Stimulated activated CD8-positive, alpha-beta memory T cell treated with anti-CD3 and anti-CD28 coated beads, Interleukin-15, amount 100 ng/mL, for 4 hours (primary cell): ENCODE results near the gene MTARC1.

Source experiments
- DNase-seq, 2 donors: peaks; one replicate each; pipeline ENCODE4 v3.0.0-alpha.2; 2020; ENCODE audit warnings: low read depth in 2 of 2

MTARC1 gene

GRCh38 chr1:220806408-220806807 lies 19.7 kb downstream of the MTARC1 start:
- no peak for DNase-seq

DNA sequence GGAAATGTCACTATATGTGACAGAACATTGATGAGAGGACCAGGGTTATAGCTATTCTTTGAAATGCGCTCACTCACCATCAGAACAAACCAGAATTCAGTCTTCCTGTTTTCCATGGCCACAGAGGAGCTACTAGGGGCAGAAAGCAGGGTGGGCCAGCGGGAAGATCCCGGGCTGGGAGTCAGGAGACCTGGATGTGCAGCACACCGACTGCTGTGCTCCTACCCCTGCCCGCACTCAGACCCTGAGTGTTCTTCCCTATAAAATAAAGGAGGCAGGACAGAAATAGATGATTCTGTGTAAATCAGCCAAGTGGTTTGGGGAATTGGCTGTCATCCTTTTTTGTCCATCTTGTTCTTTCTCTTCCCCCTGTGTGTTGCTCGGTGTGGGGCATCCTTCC lies 21.0 kb downstream of the MTARC1 start:
- no peak for DNase-seq

DNA sequence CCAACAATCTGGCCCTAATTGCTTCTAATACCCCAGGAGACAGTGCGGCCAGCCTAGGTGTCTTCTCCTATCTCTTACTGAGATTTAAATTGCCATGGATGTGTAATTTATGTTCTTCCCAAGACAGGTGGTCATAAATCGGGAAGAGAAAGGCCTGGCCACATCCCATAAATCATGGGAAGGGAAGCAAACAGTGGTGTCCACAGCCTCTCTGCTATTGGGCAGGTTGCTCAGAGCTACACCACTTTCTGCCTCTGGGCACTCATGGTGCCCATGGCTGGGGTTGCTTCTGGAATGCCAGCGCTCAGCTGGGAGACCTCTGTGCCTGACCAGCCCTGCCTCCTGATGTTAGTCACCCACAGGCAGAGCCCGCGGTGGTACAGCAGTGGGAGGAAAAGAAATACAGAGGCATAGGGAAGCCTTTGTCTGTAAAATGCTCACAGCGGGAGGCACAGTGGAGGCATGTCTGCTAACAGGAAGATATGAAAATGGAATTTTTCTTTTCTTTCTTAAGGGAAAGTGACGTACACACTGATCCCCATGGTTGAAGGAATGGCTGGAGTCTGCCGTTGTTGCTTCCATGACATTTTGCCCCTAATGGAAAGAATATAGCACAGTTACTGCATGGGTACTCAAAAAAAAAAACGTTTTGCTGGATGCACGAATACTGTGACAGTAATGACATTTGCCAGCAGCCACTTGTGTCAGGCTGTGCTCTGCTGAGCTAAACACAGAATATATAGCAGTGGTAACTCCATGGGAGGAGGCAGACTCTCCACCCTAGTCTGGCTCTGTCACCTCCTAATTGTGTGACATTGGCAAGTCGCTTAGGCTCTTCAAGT lies 21.9 kb downstream of the MTARC1 start:
- DNase-seq, result no peak

- DNase-seq, result no peak
Observed at GRCh38 chr1:220809187-220809550, 22.5 kb downstream of the MTARC1 start.

- no peak for DNase-seq
Observed at GRCh38 chr1:220809704-220810103, 23.0 kb downstream of the MTARC1 start.

- peak; percentile 36 to 44 for DNase-seq
Observed at GRCh38 chr1:220810179-220810653, 23.5 kb downstream of the MTARC1 start.

DNA sequence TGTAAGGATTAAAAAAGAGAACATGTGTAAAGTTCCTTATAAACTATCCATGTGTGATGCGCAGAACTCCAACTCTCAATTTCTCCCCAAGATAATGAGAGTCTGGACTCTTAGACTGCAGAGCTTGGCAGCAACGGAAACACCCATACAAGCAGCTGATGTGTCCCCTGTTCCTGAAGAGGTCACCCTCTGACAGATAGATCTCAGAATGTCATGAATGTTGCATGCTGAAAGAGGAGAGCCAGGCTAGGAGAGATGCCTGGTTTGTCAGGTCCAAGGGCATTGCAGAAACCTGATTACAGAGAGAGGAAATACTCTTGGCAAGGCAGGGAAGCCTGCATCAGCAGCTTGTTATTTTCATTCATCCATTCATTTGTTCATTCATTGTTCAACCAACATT lies 24.2 kb downstream of the MTARC1 start:
- DNase-seq, result no peak

DNA sequence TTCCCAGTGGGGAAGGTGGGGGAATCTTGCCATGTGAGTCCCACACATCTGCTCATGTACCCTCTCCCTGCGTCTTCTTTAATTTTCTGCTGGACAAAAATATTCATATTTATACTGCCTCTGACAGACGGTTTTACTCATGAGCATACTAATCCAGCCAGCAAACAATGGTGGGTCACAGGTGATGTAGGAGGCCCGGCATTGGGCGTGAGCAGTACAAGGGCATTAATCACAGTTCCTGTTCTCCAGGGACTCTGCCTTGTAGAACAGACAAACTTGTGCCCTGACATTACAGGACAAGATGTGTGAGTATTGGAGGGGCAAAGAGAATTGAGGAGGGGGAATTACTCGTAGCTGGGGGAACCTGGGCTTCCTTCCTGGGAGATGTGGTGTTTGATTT lies 25.0 kb downstream of the MTARC1 start:
- no peak for DNase-seq

DNA sequence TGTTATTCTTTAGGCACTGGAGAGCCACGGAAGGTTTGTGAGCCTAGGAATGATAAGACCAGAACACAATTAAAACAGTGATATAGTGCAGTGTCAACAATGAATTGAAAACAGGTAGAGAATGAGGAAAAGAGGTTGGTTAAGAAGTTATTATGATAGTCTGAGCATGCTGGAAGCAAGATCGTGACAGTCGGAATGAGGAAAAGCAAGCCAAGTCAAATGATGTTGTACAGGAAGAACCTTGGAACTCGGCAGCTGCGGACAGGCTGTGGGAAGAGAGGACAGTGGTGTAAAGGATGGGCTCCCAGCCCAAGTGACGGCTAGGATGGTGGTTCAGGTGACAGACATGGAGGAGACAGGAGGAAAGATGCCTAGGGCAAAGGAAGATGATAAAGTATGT lies 25.6 kb downstream of the MTARC1 start:
- DNase-seq, result no peak

- no peak for DNase-seq
Observed at GRCh38 chr1:220813013-220813412, 26.3 kb downstream of the MTARC1 start.

DNA sequence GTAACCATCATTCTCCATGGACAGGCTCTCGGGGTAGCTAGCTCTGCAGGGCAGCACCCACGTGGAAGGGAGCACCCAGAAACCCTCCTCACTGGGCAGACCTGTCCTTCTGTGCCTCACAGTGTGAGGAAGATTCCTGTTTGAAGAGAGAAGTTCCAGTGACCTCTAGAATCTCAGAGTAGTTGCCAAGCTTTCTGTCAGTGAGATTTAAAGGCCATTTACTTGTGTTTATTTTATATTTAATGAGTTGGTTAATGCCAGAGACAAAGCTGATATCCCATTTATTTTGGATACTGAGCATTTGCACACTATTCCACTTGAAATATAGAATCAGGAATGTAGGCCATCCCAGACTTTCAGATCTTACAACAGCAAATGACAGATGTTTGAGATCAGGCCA lies 28.7 kb downstream of the MTARC1 start:
- DNase-seq, result no peak

DNA sequence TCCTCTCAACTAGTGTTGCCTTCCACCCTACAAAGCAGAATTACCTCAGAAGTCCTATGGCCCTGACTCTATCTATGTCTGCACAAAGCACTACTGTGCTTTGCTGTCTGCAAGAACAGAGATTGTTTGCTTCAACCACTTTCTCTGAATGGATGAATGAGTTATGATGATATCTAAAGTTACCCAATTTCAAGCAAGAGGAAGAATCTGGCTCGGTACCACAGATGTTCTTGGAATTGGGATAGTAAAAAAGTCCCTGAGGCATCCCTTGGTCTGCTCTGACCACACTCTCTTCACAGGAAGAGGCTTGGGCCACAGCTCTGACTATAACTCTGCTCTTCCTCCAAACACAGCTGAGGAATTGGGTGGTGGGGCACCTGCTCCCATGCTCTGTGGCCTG lies 31.2 kb downstream of the MTARC1 start:
- no peak for DNase-seq

DNA sequence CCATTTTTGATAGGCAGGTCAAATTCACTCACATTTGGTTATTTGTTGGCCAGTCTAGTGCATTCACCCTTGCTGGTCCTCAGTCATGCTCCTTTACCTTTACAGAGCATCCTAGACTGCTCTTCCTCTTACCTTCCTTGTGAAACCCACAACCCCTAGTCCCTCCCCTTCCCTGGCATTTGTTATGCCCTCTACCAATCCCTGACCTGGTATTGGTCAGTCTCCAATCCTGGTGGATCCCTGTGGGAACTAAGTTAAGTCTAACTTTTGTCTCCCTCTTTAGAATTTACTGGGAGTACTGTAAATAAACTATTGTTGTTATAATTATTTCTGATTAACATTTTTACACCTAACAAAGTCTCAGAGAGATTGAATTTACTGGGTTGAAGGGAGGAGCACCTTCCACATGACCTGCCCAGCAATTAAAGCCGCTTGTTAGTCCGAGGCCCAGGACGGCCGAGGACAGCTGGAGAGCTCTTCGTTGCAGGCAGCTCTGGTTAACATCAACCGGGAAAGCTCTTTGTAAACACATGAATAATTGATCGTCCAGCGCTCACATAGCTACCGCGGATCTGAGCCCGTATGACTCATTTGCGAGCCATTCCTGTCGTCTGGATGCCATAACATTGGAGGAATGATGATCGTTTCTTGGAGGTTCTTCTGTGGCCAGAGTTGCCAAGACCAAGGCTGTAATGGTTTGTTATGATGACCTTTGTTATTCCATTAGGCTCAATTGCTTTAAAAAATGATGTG lies 31.9 kb downstream of the MTARC1 start:
- no peak for DNase-seq

GRCh38 chr1:220819467-220820026 lies 32.8 kb downstream of the MTARC1 start:
- DNase-seq, result no peak

- DNase-seq, result no peak
Observed at GRCh38 chr1:220824031-220824989, 37.6 kb downstream of the MTARC1 start.

GRCh38 chr1:220825819-220826551 lies 39.3 kb downstream of the MTARC1 start:
- no peak for DNase-seq

GRCh38 chr1:220826729-220827128 lies 40.0 kb downstream of the MTARC1 start:
- DNase-seq, result no peak

DNA sequence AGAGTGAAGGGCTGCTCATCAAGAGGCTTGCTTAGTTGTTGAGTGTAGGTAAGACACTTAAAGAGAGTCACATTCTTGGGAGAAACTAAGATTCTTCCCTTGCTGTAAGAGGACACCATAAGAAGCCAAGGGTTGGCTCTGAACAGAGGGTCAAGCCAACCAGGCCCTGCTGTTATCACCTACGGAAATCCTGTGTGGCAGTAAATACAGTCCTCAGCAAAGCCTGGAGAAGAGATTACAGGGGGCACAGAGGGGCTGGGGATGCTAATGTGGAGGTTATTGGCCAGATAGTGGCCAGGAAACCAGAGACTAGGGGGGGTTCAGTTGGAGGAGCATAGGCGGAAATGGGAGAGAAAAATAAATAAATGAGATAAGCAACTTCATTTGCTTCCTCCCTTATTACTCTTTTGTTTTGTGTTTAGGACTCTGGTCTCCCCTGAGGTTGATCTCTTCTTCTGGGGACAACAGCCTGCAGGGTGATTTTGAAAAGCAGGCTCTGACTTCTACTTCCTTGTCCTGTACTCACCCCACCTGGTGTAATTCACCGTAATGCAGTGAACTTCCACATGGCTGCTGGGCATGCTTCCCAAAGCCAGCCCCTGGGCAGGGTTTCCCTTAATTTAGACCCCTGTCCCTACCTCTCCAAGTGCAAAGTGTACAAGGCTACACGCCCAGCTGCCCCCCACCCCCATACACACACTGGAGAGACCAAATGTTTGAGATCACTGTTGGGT lies 40.9 kb downstream of the MTARC1 start:
- no peak for DNase-seq

- no peak for DNase-seq
Observed at GRCh38 chr1:220828179-220828490, 41.4 kb downstream of the MTARC1 start.

DNA sequence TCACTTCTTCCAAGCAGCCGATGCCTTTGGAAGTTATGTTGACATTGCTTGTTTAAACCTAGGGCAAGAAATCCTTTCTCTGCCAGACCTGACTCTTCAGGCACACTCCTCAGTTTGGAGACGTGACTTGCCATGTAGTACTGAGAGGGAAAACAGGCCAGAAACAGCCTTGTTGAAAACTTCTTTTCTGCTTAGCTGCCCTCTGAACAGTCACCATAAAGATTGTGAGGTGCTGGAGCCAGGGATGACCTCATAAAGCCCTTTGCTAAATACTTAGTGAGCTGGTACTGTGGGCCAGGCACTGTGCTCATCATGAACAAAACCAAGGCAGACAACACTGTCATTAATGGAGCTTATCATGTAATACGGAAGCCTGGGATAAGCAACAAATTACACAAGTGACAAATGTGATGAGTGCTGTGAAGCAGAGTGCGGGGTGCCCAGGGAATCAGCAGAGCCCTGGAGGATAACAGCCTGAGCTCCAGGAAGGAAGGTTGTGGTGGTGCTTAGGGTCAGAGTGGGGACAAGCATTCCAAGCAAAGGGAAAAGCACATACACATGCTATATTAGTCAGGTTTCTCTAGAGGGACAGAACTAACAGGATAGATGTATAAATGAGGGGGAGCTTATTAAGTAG lies 42.4 kb downstream of the MTARC1 start:
- no peak for DNase-seq
